Activated gamma-delta T cell treated with anti-CD3 and anti-CD28 coated beads, Interleukin-2, amount 50 U/mL, for 16 hours (primary cell): Measurements from ENCODE around the gene PLEKHM1.
"Not testable (repeated sequence)": the region's sequence is repeated elsewhere in the genome, so short reads cannot be mapped to it uniquely, and the experiment has no call there.

Source experiments
- DNase-seq: peaks from one replicate; pipeline ENCODE4 v3.0.0-alpha.2; 2020; ENCODE audit warnings: low read depth

The PLEKHM1 gene

GRCh38 chr17:45441526-45442310 lies 48.8 kb downstream of the PLEKHM1 start:
- no peak for DNase-seq

GRCh38 chr17:45440839-45441515 lies 49.5 kb downstream of the PLEKHM1 start:
- not testable (repeated sequence) for DNase-seq

- DNase-seq, result no peak
Measured at GRCh38 chr17:45440161-45440778, 50.3 kb downstream of the PLEKHM1 start.

GRCh38 chr17:45438931-45439610 lies 51.5 kb downstream of the PLEKHM1 start:
- DNase-seq, result no peak

- no peak for DNase-seq
Measured at GRCh38 chr17:45437465-45438283, 52.8 kb downstream of the PLEKHM1 start.

- DNase-seq, result no peak
Measured at GRCh38 chr17:45436625-45437464, 53.7 kb downstream of the PLEKHM1 start.

- no peak for DNase-seq
Measured at GRCh38 chr17:45436161-45436560, 54.4 kb downstream of the PLEKHM1 start.

GRCh38 chr17:45435481-45435880 lies 55.0 kb downstream of the PLEKHM1 start:
- DNase-seq, result no peak

- DNase-seq, result no peak
Measured at GRCh38 chr17:45433159-45433535, 57.4 kb downstream of the PLEKHM1 start.

GRCh38 chr17:45432405-45433158 lies 57.9 kb downstream of the PLEKHM1 start, which contains the start of gene ARHGAP27:
TSS of gene ARHGAP27 (minus strand) at chr17:45432870. CDS start at chr17:45430279, 2,591 bp downstream.
- no peak for DNase-seq

GRCh38 chr17:45431531-45432404 lies 58.8 kb downstream of the PLEKHM1 start:
- DNase-seq, result peak; percentile 50

GRCh38 chr17:45430738-45431530 lies 59.6 kb downstream of the PLEKHM1 start:
- DNase-seq, result no peak

- DNase-seq, result no peak
Measured at GRCh38 chr17:45430006-45430737, 60.3 kb downstream of the PLEKHM1 start.

- no peak for DNase-seq
Measured at GRCh38 chr17:45429339-45430005, 61.0 kb downstream of the PLEKHM1 start.

- DNase-seq, result no peak
Measured at GRCh38 chr17:45428931-45429338, 61.6 kb downstream of the PLEKHM1 start.

GRCh38 chr17:45428050-45428617 lies 62.4 kb downstream of the PLEKHM1 start:
- peak; percentile 70 for DNase-seq
